Vagina (tissue), 2 donors: ENCODE measurements around the gene HOXC12. TPM values are rescaled to one million over a fixed set of nuclear protein-coding genes. Genes with fewer than 3 reads are reported as not detected.

Experiments used
- DNase-seq, 2 donors: peaks; one replicate each; pipeline ENCODE4 v3.0.0-alpha.2; 2017; ENCODE audit errors: extremely low spot score in 2 of 2
- H3K27ac ChIP-seq: fragments of 200-600 bp; sonication (generic); one replicate; pipeline ENCODE4 v1.5.1; 2019
- H3K27me3 ChIP-seq: fragments of 200-600 bp; sonication (generic); one replicate; pipeline ENCODE4 v1.5.1; 2019
- H3K36me3 ChIP-seq, 2 donors: fragments of 200-600 bp; sonication (generic); one replicate each; pipeline ENCODE4 v1.5.1; 2017 to 2019
- H3K4me1 ChIP-seq: fragments of 200-600 bp; sonication (generic); one replicate; pipeline ENCODE4 v1.5.1; 2019
- H3K4me3 ChIP-seq, 2 donors: fragments of 200-600 bp; sonication (generic); 1 replicate in 1 of 2; 2 replicates in 1 of 2; pipeline ENCODE4 v1.5.1; 2016 to 2019
- H3K9me3 ChIP-seq: fragments of 200-600 bp; sonication (generic); one replicate; pipeline ENCODE4 v1.5.1; 2019
- CTCF ChIP-seq, 3 experiments: fragments of 450-650 bp in 2 of 3; fragments of 200-600 bp in 1 of 3; sonication (generic) in 1 of 3; IDR thresholded peaks; one replicate each; pipeline ENCODE4 v1.5.1; 2017 to 2019; ENCODE audit warnings: antibody characterized with exemption in 3 of 3, mild to moderate bottlenecking in 2 of 3, moderate library complexity in 2 of 3
- POLR2A ChIP-seq, 2 donors: fragments of 450-650 bp; IDR thresholded peaks; one replicate each; pipeline ENCODE4 v1.6.1; 2017; ENCODE audit warnings: antibody characterized with exemption in 2 of 2, mild to moderate bottlenecking in 2 of 2, moderate library complexity in 2 of 2
- POLR2AphosphoS5 ChIP-seq, 2 donors: sonication (generic); formaldehyde crosslinking; IDR thresholded peaks; one replicate each; pipeline ENCODE4 v1.9.0; 2017; ENCODE audit warnings: antibody characterized with exemption in 2 of 2, mild to moderate bottlenecking in 2 of 2, low read depth in 1 of 2; ENCODE audit not compliant: insufficient read depth in 1 of 2
- intact Hi-C: fragments of 100-400 bp; cut with DNase I; formaldehyde crosslinking; loops from one replicate; pipeline ENCODE4 v1.15.1; 2023
- total RNA-seq: library from RNA; depleted of rRNA; stranded (reverse); fragments of >200 nt; gene quantifications from one replicate; pipeline ENCODE4 v1.2.3, GENCODE V29; 2016

HOXC12 gene
- total RNA-seq, 1 donor from 2014 or later = not detected

- H3K4me1 ChIP-seq = peaks cover 32% of the 10 kb centered on the region
- DNase-seq = no peak
- H3K27ac ChIP-seq = no peak overlapping the region
- peak overlapping the region; percentile 25 to 31 for H3K4me3 ChIP-seq
- H3K9me3 ChIP-seq = no peaks in the 10 kb centered on the region
- no peaks in the 10 kb centered on the region for H3K36me3 ChIP-seq
- intact Hi-C loops = no loop called here
- H3K27me3 ChIP-seq = peaks cover 43% of the 10 kb centered on the region
- TF ChIP-seq CTCF (IDR thresholded peaks at IDR 0.05) = no peak
- TF ChIP-seq POLR2AphosphoS5 (IDR thresholded peaks at IDR 0.05; ENCODE audit: insufficient read depth in 1 of 2, low read depth in 1 of 2) = no peak
- TF ChIP-seq POLR2A (IDR thresholded peaks at IDR 0.05) = no peak
Observed at GRCh38 chr12:53999559-54000115, 44.9 kb downstream of the HOXC12 start.

- peaks cover 37% of the 10 kb centered on the region for H3K27me3 ChIP-seq
- TF ChIP-seq POLR2A (IDR thresholded peaks at IDR 0.05) (no peak), CTCF (IDR thresholded peaks at IDR 0.05) (no peak), POLR2AphosphoS5 (IDR thresholded peaks at IDR 0.05; ENCODE audit: insufficient read depth in 1 of 2, low read depth in 1 of 2) (no peak)
- H3K4me1 ChIP-seq = peaks cover 24% of the 10 kb centered on the region
- H3K27ac ChIP-seq = no peak within 1 kb of the TSS
- H3K9me3 ChIP-seq = no peaks in the 10 kb centered on the region
- DNase-seq = no peak
- no peaks in the 10 kb centered on the region for H3K36me3 ChIP-seq
- intact Hi-C loops = no loop called here
- H3K4me3 ChIP-seq = peak within 1 kb of the TSS; percentile 25 to 31
Observed at GRCh38 chr12:54000116-54001114, 45.7 kb downstream of the HOXC12 start, which contains the start of gene HOXC9. Gene HOXC9 (plus strand): TSS chr12:54000161. CDS start chr12:54000189, 28 bp downstream.

GRCh38 chr12:54001283-54002187 is 46.8 kb downstream of the HOXC12 start:
- peaks cover 32% of the 10 kb centered on the region for H3K27me3 ChIP-seq
- intact Hi-C loops = no loop called here
- TF ChIP-seq POLR2A (IDR thresholded peaks at IDR 0.05) (no peak), CTCF (IDR thresholded peaks at IDR 0.05) (no peak), POLR2AphosphoS5 (IDR thresholded peaks at IDR 0.05; ENCODE audit: insufficient read depth in 1 of 2, low read depth in 1 of 2) (no peak)
- H3K36me3 ChIP-seq = no peaks in the 10 kb centered on the region
- DNase-seq = no peak
- no peak overlapping the region for H3K4me3 ChIP-seq
- H3K27ac ChIP-seq = no peak overlapping the region
- H3K4me1 ChIP-seq = peaks cover 20% of the 10 kb centered on the region
- no peaks in the 10 kb centered on the region for H3K9me3 ChIP-seq

- intact Hi-C loops = no loop called here
- Histone ChIP-seq H3K36me3 (no peaks in the 10 kb centered on the region), H3K9me3 (no peaks in the 10 kb centered on the region), H3K27ac (no peak overlapping the region), H3K4me3 (no peak overlapping the region), H3K27me3 (peaks cover 25% of the 10 kb centered on the region), H3K4me1 (peaks cover 22% of the 10 kb centered on the region)
- no peak for DNase-seq
- TF ChIP-seq POLR2AphosphoS5 (IDR thresholded peaks at IDR 0.05; ENCODE audit: insufficient read depth in 1 of 2, low read depth in 1 of 2) = no peak
- TF ChIP-seq CTCF (IDR thresholded peaks at IDR 0.05) = no peak
- TF ChIP-seq POLR2A (IDR thresholded peaks at IDR 0.05) = no peak
Observed at GRCh38 chr12:54002278-54002914, 47.7 kb downstream of the HOXC12 start.
